Measurements from ENCODE around the gene VEPH1. TPM values are rescaled to one million over a fixed set of nuclear protein-coding genes. Genes with fewer than 3 reads are reported as not detected.

VEPH1 gene
- total RNA-seq, 1 donor from 2014 or later, result 1.0 TPM

DNA sequence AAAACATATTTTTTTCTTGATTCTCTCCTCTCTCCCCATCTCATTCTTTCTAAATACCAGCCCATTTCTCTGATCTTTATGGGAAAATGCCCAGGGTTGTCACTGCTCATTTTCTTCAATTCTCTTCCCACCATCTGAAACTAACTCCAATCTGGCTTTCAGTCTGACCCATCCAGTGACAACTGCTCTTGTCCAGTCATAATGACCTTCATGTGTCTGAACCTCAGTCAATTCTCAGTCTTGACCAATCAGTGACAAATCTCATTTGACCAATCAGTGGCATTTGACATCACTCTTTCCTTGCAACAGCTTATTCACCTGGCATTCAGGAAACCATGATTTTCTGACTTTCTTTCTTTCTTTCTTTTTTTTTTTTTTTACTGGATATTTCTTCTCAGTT is 15.1 kb downstream of the VEPH1 start:
- no peak overlapping the region for H3K9ac ChIP-seq (ENCODE audit: low read depth in 1 of 3, low read length in 3 of 3)
- no peaks in the 10 kb centered on the region for H3K9me3 ChIP-seq (ENCODE audit: control insufficient read depth in 3 of 3, low read length in 3 of 3)
- no peaks in the 10 kb centered on the region for H3K27me3 ChIP-seq (ENCODE audit: control insufficient read depth in 3 of 3, insufficient read depth in 3 of 3, low read length in 3 of 3)
- no peak overlapping the region for H3K4me3 ChIP-seq (ENCODE audit: low read length in 3 of 3)
- no peak overlapping the region for H3K27ac ChIP-seq (ENCODE audit: low read depth, low read length)
- no peaks in the 10 kb centered on the region for H3K36me3 ChIP-seq (ENCODE audit: control insufficient read depth in 3 of 3, insufficient read depth in 3 of 3, low read length in 3 of 3)
- no peaks in the 10 kb centered on the region for H3K4me1 ChIP-seq (ENCODE audit: control insufficient read depth in 3 of 3, insufficient read depth in 3 of 3, low read length in 3 of 3)

GRCh38 chr3:157487339-157487738 is 15.9 kb downstream of the VEPH1 start:
- no peak overlapping the region for H3K27ac ChIP-seq (ENCODE audit: low read depth, low read length)
- no peaks in the 10 kb centered on the region for H3K4me1 ChIP-seq (ENCODE audit: control insufficient read depth in 3 of 3, insufficient read depth in 3 of 3, low read length in 3 of 3)
- H3K36me3 ChIP-seq (ENCODE audit: control insufficient read depth in 3 of 3, insufficient read depth in 3 of 3, low read length in 3 of 3), result no peaks in the 10 kb centered on the region
- H3K9me3 ChIP-seq (ENCODE audit: control insufficient read depth in 3 of 3, low read length in 3 of 3), result no peaks in the 10 kb centered on the region
- no peaks in the 10 kb centered on the region for H3K27me3 ChIP-seq (ENCODE audit: control insufficient read depth in 3 of 3, insufficient read depth in 3 of 3, low read length in 3 of 3)
- no peak overlapping the region for H3K9ac ChIP-seq (ENCODE audit: low read depth in 1 of 3, low read length in 3 of 3)
- no peak overlapping the region for H3K4me3 ChIP-seq (ENCODE audit: low read length in 3 of 3)

GRCh38 chr3:157479464-157480243 is 23.6 kb downstream of the VEPH1 start:
- no peaks in the 10 kb centered on the region for H3K27me3 ChIP-seq (ENCODE audit: control insufficient read depth in 3 of 3, insufficient read depth in 3 of 3, low read length in 3 of 3)
- H3K4me3 ChIP-seq (ENCODE audit: low read length in 3 of 3), result no peak overlapping the region
- no peaks in the 10 kb centered on the region for H3K4me1 ChIP-seq (ENCODE audit: control insufficient read depth in 3 of 3, insufficient read depth in 3 of 3, low read length in 3 of 3)
- no peaks in the 10 kb centered on the region for H3K9me3 ChIP-seq (ENCODE audit: control insufficient read depth in 3 of 3, low read length in 3 of 3)
- H3K36me3 ChIP-seq (ENCODE audit: control insufficient read depth in 3 of 3, insufficient read depth in 3 of 3, low read length in 3 of 3), result no peaks in the 10 kb centered on the region
- no peak overlapping the region for H3K9ac ChIP-seq (ENCODE audit: low read depth in 1 of 3, low read length in 3 of 3)
- H3K27ac ChIP-seq (ENCODE audit: low read depth, low read length), result no peak overlapping the region

DNA sequence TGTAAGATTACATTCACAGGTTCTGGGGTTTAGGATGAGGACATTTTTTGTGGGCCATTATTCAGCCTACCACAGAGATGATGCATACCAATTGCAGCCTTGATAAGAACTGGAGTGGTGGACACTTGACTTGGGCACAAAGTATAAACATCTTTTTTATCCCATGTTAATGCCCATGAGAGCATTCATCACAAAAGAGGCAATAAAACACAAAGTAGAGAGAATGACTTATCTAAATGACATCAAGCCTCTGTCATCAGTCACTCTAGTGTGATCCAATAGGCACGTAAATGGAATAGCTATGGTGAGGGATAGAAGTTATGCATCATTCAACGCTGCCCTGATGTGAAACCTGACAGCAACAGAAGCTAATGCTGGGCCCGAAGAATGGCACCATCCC is 25.8 kb downstream of the VEPH1 start:
- Histone ChIP-seq H3K4me1 (ENCODE audit: control insufficient read depth in 3 of 3, insufficient read depth in 3 of 3, low read length in 3 of 3) (no peaks in the 10 kb centered on the region), H3K36me3 (ENCODE audit: control insufficient read depth in 3 of 3, insufficient read depth in 3 of 3, low read length in 3 of 3) (no peaks in the 10 kb centered on the region)

GRCh38 chr3:157475921-157476414 is 27.2 kb downstream of the VEPH1 start:
- H3K27me3 ChIP-seq (ENCODE audit: control insufficient read depth in 3 of 3, insufficient read depth in 3 of 3, low read length in 3 of 3), result no peaks in the 10 kb centered on the region

More for the DNA sequence above, 25.8 kb downstream of the VEPH1 start:
- H3K9ac ChIP-seq (ENCODE audit: low read depth in 1 of 3, low read length in 3 of 3), result no peak overlapping the region
- H3K27me3 ChIP-seq (ENCODE audit: control insufficient read depth in 3 of 3, insufficient read depth in 3 of 3, low read length in 3 of 3), result no peaks in the 10 kb centered on the region
- H3K27ac ChIP-seq (ENCODE audit: low read depth, low read length), result no peak overlapping the region
- H3K9me3 ChIP-seq (ENCODE audit: control insufficient read depth in 3 of 3, low read length in 3 of 3), result no peaks in the 10 kb centered on the region
- H3K4me3 ChIP-seq (ENCODE audit: low read length in 3 of 3), result no peak overlapping the region

DNA sequence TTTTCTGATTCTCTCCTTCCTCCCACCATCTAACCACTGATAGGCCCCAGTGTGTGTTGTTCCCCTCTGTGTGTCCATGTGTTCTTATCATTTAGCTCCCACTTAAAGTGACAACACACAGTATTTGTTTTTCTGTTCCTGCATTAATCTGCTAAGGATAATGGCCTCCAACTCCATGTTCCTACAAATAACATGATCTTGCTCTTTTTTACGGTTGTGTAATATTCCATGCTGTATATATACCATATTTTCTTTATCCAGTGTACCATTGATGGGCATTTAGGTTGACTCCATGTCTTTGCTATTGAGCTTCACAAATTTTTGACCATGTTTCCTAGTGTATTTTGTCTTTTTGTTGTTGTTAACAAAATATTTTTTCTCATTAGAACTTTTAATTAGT is 30.6 kb downstream of the VEPH1 start:
- H3K9me3 ChIP-seq (ENCODE audit: control insufficient read depth in 3 of 3, low read length in 3 of 3), result no peaks in the 10 kb centered on the region
- no peaks in the 10 kb centered on the region for H3K36me3 ChIP-seq (ENCODE audit: control insufficient read depth in 3 of 3, insufficient read depth in 3 of 3, low read length in 3 of 3)
- H3K9ac ChIP-seq (ENCODE audit: low read depth in 1 of 3, low read length in 3 of 3), result no peak overlapping the region
- no peak overlapping the region for H3K4me3 ChIP-seq (ENCODE audit: low read length in 3 of 3)
- H3K27ac ChIP-seq (ENCODE audit: low read depth, low read length), result no peak overlapping the region
- H3K27me3 ChIP-seq (ENCODE audit: control insufficient read depth in 3 of 3, insufficient read depth in 3 of 3, low read length in 3 of 3), result no peaks in the 10 kb centered on the region
- no peaks in the 10 kb centered on the region for H3K4me1 ChIP-seq (ENCODE audit: control insufficient read depth in 3 of 3, insufficient read depth in 3 of 3, low read length in 3 of 3)

More at GRCh38 chr3:157475921-157476414, 27.2 kb downstream of the VEPH1 start:
- Histone ChIP-seq H3K9ac (ENCODE audit: low read depth in 1 of 3, low read length in 3 of 3) (no peak overlapping the region), H3K27ac (ENCODE audit: low read depth, low read length) (no peak overlapping the region), H3K4me3 (ENCODE audit: low read length in 3 of 3) (no peak overlapping the region), H3K9me3 (ENCODE audit: control insufficient read depth in 3 of 3, low read length in 3 of 3) (no peaks in the 10 kb centered on the region), H3K36me3 (ENCODE audit: control insufficient read depth in 3 of 3, insufficient read depth in 3 of 3, low read length in 3 of 3) (no peaks in the 10 kb centered on the region), H3K4me1 (ENCODE audit: control insufficient read depth in 3 of 3, insufficient read depth in 3 of 3, low read length in 3 of 3) (no peaks in the 10 kb centered on the region)

GRCh38 chr3:157471064-157471463 is 32.2 kb downstream of the VEPH1 start:
- no peaks in the 10 kb centered on the region for H3K27me3 ChIP-seq (ENCODE audit: control insufficient read depth in 3 of 3, insufficient read depth in 3 of 3, low read length in 3 of 3)
- no peaks in the 10 kb centered on the region for H3K4me1 ChIP-seq (ENCODE audit: control insufficient read depth in 3 of 3, insufficient read depth in 3 of 3, low read length in 3 of 3)
- H3K27ac ChIP-seq (ENCODE audit: low read depth, low read length), result no peak overlapping the region
- no peak overlapping the region for H3K9ac ChIP-seq (ENCODE audit: low read depth in 1 of 3, low read length in 3 of 3)
- H3K36me3 ChIP-seq (ENCODE audit: control insufficient read depth in 3 of 3, insufficient read depth in 3 of 3, low read length in 3 of 3), result no peaks in the 10 kb centered on the region
- H3K9me3 ChIP-seq (ENCODE audit: control insufficient read depth in 3 of 3, low read length in 3 of 3), result no peaks in the 10 kb centered on the region
- no peak overlapping the region for H3K4me3 ChIP-seq (ENCODE audit: low read length in 3 of 3)

- Histone ChIP-seq H3K36me3 (ENCODE audit: control insufficient read depth in 3 of 3, insufficient read depth in 3 of 3, low read length in 3 of 3) (no peaks in the 10 kb centered on the region), H3K4me3 (ENCODE audit: low read length in 3 of 3) (no peak overlapping the region), H3K4me1 (ENCODE audit: control insufficient read depth in 3 of 3, insufficient read depth in 3 of 3, low read length in 3 of 3) (no peaks in the 10 kb centered on the region), H3K27ac (ENCODE audit: low read depth, low read length) (no peak overlapping the region), H3K9ac (ENCODE audit: low read depth in 1 of 3, low read length in 3 of 3) (no peak overlapping the region), H3K27me3 (ENCODE audit: control insufficient read depth in 3 of 3, insufficient read depth in 3 of 3, low read length in 3 of 3) (no peaks in the 10 kb centered on the region), H3K9me3 (ENCODE audit: control insufficient read depth in 3 of 3, low read length in 3 of 3) (no peaks in the 10 kb centered on the region)
These were observed 33.5 kb downstream of the VEPH1 start for GRCh38 chr3:157469561-157470294.

DNA sequence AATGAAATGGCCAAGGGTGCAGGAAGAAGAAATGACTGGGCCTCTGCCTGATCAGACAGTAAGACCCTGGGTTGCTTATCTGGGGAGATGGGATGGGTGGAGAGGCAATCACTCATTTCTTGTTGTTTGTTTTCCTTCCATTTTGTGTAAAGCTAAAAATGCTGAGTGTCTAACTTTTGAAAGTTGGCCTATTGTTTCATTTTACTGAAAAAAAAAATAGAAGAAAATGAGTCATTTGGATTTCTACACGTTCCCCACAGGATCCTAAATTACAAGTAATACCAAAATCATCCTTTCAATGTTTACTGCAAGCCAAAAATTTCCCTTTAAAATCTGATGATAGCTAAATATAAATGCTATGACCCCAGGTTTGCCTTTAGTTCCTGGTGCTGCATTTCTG is 36.0 kb downstream of the VEPH1 start:
- Histone ChIP-seq H3K9ac (ENCODE audit: low read depth in 1 of 3, low read length in 3 of 3) (no peak overlapping the region), H3K4me3 (ENCODE audit: low read length in 3 of 3) (no peak overlapping the region), H3K27ac (ENCODE audit: low read depth, low read length) (no peak overlapping the region), H3K27me3 (ENCODE audit: control insufficient read depth in 3 of 3, insufficient read depth in 3 of 3, low read length in 3 of 3) (no peaks in the 10 kb centered on the region), H3K36me3 (ENCODE audit: control insufficient read depth in 3 of 3, insufficient read depth in 3 of 3, low read length in 3 of 3) (no peaks in the 10 kb centered on the region), H3K9me3 (ENCODE audit: control insufficient read depth in 3 of 3, low read length in 3 of 3) (no peaks in the 10 kb centered on the region), H3K4me1 (ENCODE audit: control insufficient read depth in 3 of 3, insufficient read depth in 3 of 3, low read length in 3 of 3) (no peaks in the 10 kb centered on the region)

GRCh38 chr3:157465741-157466140 is 37.5 kb downstream of the VEPH1 start:
- H3K4me1 ChIP-seq (ENCODE audit: control insufficient read depth in 3 of 3, insufficient read depth in 3 of 3, low read length in 3 of 3), result no peaks in the 10 kb centered on the region
- H3K9me3 ChIP-seq (ENCODE audit: control insufficient read depth in 3 of 3, low read length in 3 of 3), result no peaks in the 10 kb centered on the region
- no peak overlapping the region for H3K9ac ChIP-seq (ENCODE audit: low read depth in 1 of 3, low read length in 3 of 3)
- no peak overlapping the region for H3K4me3 ChIP-seq (ENCODE audit: low read length in 3 of 3)
- no peaks in the 10 kb centered on the region for H3K27me3 ChIP-seq (ENCODE audit: control insufficient read depth in 3 of 3, insufficient read depth in 3 of 3, low read length in 3 of 3)
- H3K27ac ChIP-seq (ENCODE audit: low read depth, low read length), result no peak overlapping the region
- H3K36me3 ChIP-seq (ENCODE audit: control insufficient read depth in 3 of 3, insufficient read depth in 3 of 3, low read length in 3 of 3), result no peaks in the 10 kb centered on the region

Measured in skeletal muscle tissue (tissue), 4 donors.